Astrocyte (in vitro differentiated cells and primary cell): Measurements from ENCODE around the gene MPP7. TPM values are rescaled to one million over a fixed set of nuclear protein-coding genes. Genes with fewer than 3 reads are reported as not detected.

Source experiments
- DNase-seq: peaks from one replicate; pipeline ENCODE4 v3.0.0-alpha.2; 2010; ENCODE audit warnings: low read depth
- FAIRE-seq: peaks from 2 replicates; lab custom pipeline; 2011; peaks lifted over from hg19 to GRCh38; lab: Jason Lieb, UNC
- H2AFZ ChIP-seq: 2 replicates; pipeline ENCODE4 v1.6.0; 2012; ENCODE audit warnings: low read depth, low read length, inconsistent platforms
- H3K27ac ChIP-seq: 2 replicates; pipeline ENCODE4 v1.5.1; 2011; ENCODE audit warnings: low read depth, low read length, inconsistent platforms
- H3K27me3 ChIP-seq: 2 replicates; pipeline ENCODE4 v1.6.0; 2011; ENCODE audit warnings: low read length, inconsistent platforms; ENCODE audit not compliant: insufficient read depth
- H3K36me3 ChIP-seq: 2 replicates; pipeline ENCODE4 v1.5.1; 2011; ENCODE audit warnings: low read length, inconsistent platforms; ENCODE audit not compliant: insufficient read depth
- H3K4me1 ChIP-seq: 2 replicates; pipeline ENCODE4 v1.5.1; 2011; ENCODE audit warnings: low read length, inconsistent platforms; ENCODE audit not compliant: insufficient read depth
- H3K4me2 ChIP-seq: 2 replicates; pipeline ENCODE4 v1.6.0; 2012; ENCODE audit warnings: low read length, inconsistent platforms
- H3K4me3 ChIP-seq: 2 replicates; pipeline ENCODE4 v1.5.1; 2011; ENCODE audit warnings: low read depth, mild to moderate bottlenecking, low read length, inconsistent platforms; ENCODE audit not compliant: insufficient read depth
- H3K79me2 ChIP-seq: 2 replicates; pipeline ENCODE4 v1.6.0; 2012; ENCODE audit warnings: mild to moderate bottlenecking, low read length, inconsistent platforms; ENCODE audit not compliant: insufficient read depth
- H3K9ac ChIP-seq: 2 replicates; pipeline ENCODE4 v1.6.0; 2012; ENCODE audit warnings: mild to moderate bottlenecking, low read length, inconsistent platforms
- H3K9me3 ChIP-seq: 2 replicates; pipeline ENCODE4 v1.5.1; 2012; ENCODE audit warnings: low read depth, mild to moderate bottlenecking, low read length, inconsistent platforms; ENCODE audit not compliant: insufficient read depth
- H4K20me1 ChIP-seq: 2 replicates; pipeline ENCODE4 v1.6.0; 2012; ENCODE audit warnings: low read length, inconsistent platforms; ENCODE audit not compliant: insufficient read depth
- H3K27ac Mint-ChIP-seq: one replicate; pipeline ENCODE4 v1.8.0; 2021; ENCODE audit warnings: mild to moderate bottlenecking, mixed read lengths; ENCODE audit not compliant: unreplicated experiment
- H3K27me3 Mint-ChIP-seq: one replicate; pipeline ENCODE4 v1.8.0; 2021; ENCODE audit warnings: low read depth, mixed read lengths; ENCODE audit not compliant: unreplicated experiment
- H3K36me3 Mint-ChIP-seq: one replicate; pipeline ENCODE4 v1.8.0; 2021; ENCODE audit warnings: low read depth, mixed read lengths; ENCODE audit not compliant: unreplicated experiment
- H3K4me1 Mint-ChIP-seq: one replicate; pipeline ENCODE4 v1.8.0; 2021; ENCODE audit warnings: low read depth, mixed read lengths; ENCODE audit not compliant: unreplicated experiment
- H3K4me3 Mint-ChIP-seq: one replicate; pipeline ENCODE4 v1.8.0; 2021; ENCODE audit warnings: mild to moderate bottlenecking, moderate library complexity, mixed read lengths; ENCODE audit not compliant: unreplicated experiment
- H3K9me3 Mint-ChIP-seq: one replicate; pipeline ENCODE4 v1.8.0; 2021; ENCODE audit warnings: mild to moderate bottlenecking, mixed read lengths; ENCODE audit not compliant: unreplicated experiment
- EZH2 ChIP-seq: IDR thresholded peaks from 2 replicates; pipeline ENCODE4 v1.6.1; 2012; ENCODE audit warnings: mild to moderate bottlenecking, low read length, inconsistent platforms; ENCODE audit not compliant: insufficient read depth
- total RNA-seq: library from RNA; stranded (reverse); gene quantifications from 2 replicates; pipeline ENCODE4 v1.2.1, GENCODE V29; 2021
- TF ChIP-seq, protein P1 (sequence below): IDR thresholded peaks from 2 replicates; pipeline ENCODE4 v1.5.1; 2011; ENCODE audit warnings: low read depth, mild to moderate bottlenecking, inconsistent platforms, low read length, moderate library complexity; ENCODE audit not compliant: insufficient read depth

Gene MPP7
- total RNA-seq, 1 donor from 2014 or later: 7.1 TPM

GRCh38 chr10:28304032-28304571 is 1.2 kb upstream of the MPP7 start:
- Histone ChIP-seq H3K36me3 (no peaks in the 10 kb centered on the region), H3K27me3 (peaks cover 41% of the 10 kb centered on the region), H4K20me1 (no peaks in the 10 kb centered on the region), H3K9ac (no peak overlapping the region), H3K4me2 (no peak overlapping the region), H3K9me3 (no peaks in the 10 kb centered on the region), H3K4me1 (peaks cover 7% of the 10 kb centered on the region), H3K27ac (no peak overlapping the region), H2AFZ (no peak overlapping the region), H3K79me2 (no peaks in the 10 kb centered on the region), H3K4me3 (no peak overlapping the region)
- Mint-ChIP-seq H3K36me3 (peaks cover 2% of the 10 kb centered on the region), H3K27ac (no peak overlapping the region), H3K27me3 (peaks cover 28% of the 10 kb centered on the region), H3K9me3 (no peaks in the 10 kb centered on the region), H3K4me1 (peaks cover 9% of the 10 kb centered on the region), H3K4me3 (peak overlapping the region; percentile 90)
- no peak for FAIRE-seq
- no peak for TF ChIP-seq EZH2
- TF ChIP-seq, protein P1, sequence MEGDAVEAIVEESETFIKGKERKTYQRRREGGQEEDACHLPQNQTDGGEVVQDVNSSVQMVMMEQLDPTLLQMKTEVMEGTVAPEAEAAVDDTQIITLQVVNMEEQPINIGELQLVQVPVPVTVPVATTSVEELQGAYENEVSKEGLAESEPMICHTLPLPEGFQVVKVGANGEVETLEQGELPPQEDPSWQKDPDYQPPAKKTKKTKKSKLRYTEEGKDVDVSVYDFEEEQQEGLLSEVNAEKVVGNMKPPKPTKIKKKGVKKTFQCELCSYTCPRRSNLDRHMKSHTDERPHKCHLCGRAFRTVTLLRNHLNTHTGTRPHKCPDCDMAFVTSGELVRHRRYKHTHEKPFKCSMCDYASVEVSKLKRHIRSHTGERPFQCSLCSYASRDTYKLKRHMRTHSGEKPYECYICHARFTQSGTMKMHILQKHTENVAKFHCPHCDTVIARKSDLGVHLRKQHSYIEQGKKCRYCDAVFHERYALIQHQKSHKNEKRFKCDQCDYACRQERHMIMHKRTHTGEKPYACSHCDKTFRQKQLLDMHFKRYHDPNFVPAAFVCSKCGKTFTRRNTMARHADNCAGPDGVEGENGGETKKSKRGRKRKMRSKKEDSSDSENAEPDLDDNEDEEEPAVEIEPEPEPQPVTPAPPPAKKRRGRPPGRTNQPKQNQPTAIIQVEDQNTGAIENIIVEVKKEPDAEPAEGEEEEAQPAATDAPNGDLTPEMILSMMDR: no peak
- no peak for DNase-seq

GRCh38 chr10:28302012-28302637 is 739 bp downstream of the MPP7 start:
- Mint-ChIP-seq H3K4me1 (peaks cover 10% of the 10 kb centered on the region), H3K36me3 (no peaks in the 10 kb centered on the region)

More at GRCh38 chr10:28302012-28302637, 739 bp downstream of the MPP7 start:
- Histone ChIP-seq H3K4me1 (peaks cover 7% of the 10 kb centered on the region), H3K4me3 (peak overlapping the region; percentile 67), H3K36me3 (no peaks in the 10 kb centered on the region), H4K20me1 (no peaks in the 10 kb centered on the region), H2AFZ (no peak overlapping the region), H3K27ac (no peak overlapping the region), H3K79me2 (no peaks in the 10 kb centered on the region), H3K4me2 (peak overlapping the region; percentile 89), H3K27me3 (peaks cover 30% of the 10 kb centered on the region), H3K9me3 (no peaks in the 10 kb centered on the region), H3K9ac (peak overlapping the region; percentile 80)
- Mint-ChIP-seq H3K27ac (no peak overlapping the region), H3K9me3 (no peaks in the 10 kb centered on the region), H3K4me3 (peak overlapping the region; percentile 87), H3K27me3 (peaks cover 18% of the 10 kb centered on the region)
- DNase-seq: no peak
- no peak for FAIRE-seq
- no peak for TF ChIP-seq EZH2
- TF ChIP-seq, protein P1: no peak
